Measurements from ENCODE around the gene IAPP.
"Not testable (repeated sequence)": the region's sequence is repeated elsewhere in the genome, so short reads cannot be mapped to it uniquely, and the experiment has no call there.

Gene IAPP

GRCh38 chr12:21381320-21381719 lies 8.6 kb downstream of the IAPP start:
- not testable (repeated sequence) for DNase-seq (ENCODE audit: low spot score)

GRCh38 chr12:21384261-21384660 lies 11.6 kb downstream of the IAPP start:
- DNase-seq (ENCODE audit: low spot score) = no peak

- no peak for DNase-seq (ENCODE audit: low spot score)
These were observed 14.5 kb downstream of the IAPP start for GRCh38 chr12:21387174-21387573.

GRCh38 chr12:21392384-21392783 lies 19.7 kb downstream of the IAPP start:
- no peak for DNase-seq (ENCODE audit: low spot score)

GRCh38 chr12:21394828-21395626 lies 22.3 kb downstream of the IAPP start:
- not testable (repeated sequence) for DNase-seq (ENCODE audit: low spot score)

- no peak for DNase-seq (ENCODE audit: low spot score)
These were observed 40.9 kb downstream of the IAPP start for GRCh38 chr12:21413369-21414277.

GRCh38 chr12:21416511-21417121 lies 43.9 kb downstream of the IAPP start:
- no peak for DNase-seq (ENCODE audit: low spot score)

- not testable (repeated sequence) for DNase-seq (ENCODE audit: low spot score)
These were observed 45.7 kb downstream of the IAPP start for GRCh38 chr12:21418398-21418797.

GRCh38 chr12:21419009-21419699 lies 46.5 kb downstream of the IAPP start:
- not testable (repeated sequence) for DNase-seq (ENCODE audit: low spot score)

GRCh38 chr12:21428241-21428640 lies 55.5 kb downstream of the IAPP start:
- DNase-seq (ENCODE audit: low spot score) = no peak

All from iPS-NIHi11 (cell line).